Transverse colon (tissue), 4 donors: ENCODE measurements around the gene CLDN22.

ENCODE experiments used
- CTCF ChIP-seq, 5 experiments: fragments of 200-600 bp in 3 of 5; fragments of 450-650 bp in 2 of 5; sonication (generic) in 3 of 5; IDR thresholded peaks; 1 replicate in 2 of 5; 2 replicates in 3 of 5; pipeline ENCODE4 v1.5.1; 2016 to 2017; ENCODE audit warnings: antibody characterized with exemption in 5 of 5, inconsistent platforms in 3 of 5, mild to moderate bottlenecking in 2 of 5, moderate library complexity in 1 of 5
- EP300 ChIP-seq: sonication (generic); formaldehyde crosslinking; IDR thresholded peaks from one replicate; pipeline ENCODE4 v1.6.1; 2017; ENCODE audit warnings: antibody characterized with exemption, low read depth
- POLR2A ChIP-seq: fragments of 450-650 bp; IDR thresholded peaks from one replicate; pipeline ENCODE4 v1.6.1; 2016; ENCODE audit warnings: antibody characterized with exemption, mild to moderate bottlenecking, moderate library complexity
- POLR2AphosphoS5 ChIP-seq, 3 donors: sonication (generic); formaldehyde crosslinking; IDR thresholded peaks; one replicate each; pipeline ENCODE4 v1.6.1; 2016; ENCODE audit warnings: antibody characterized with exemption in 3 of 3

GRCh38 chr4:183362036-183362435 is 42.0 kb upstream of the CLDN22 start:
- TF ChIP-seq CTCF (IDR thresholded peaks at IDR 0.05) (no peak), POLR2AphosphoS5 (IDR thresholded peaks at IDR 0.05) (no peak), POLR2A (no peak), EP300 (no peak)
